Muscle layer of duodenum (tissue), 2 donors: ENCODE results near the gene APLF.
"Not testable (repeated sequence)": the region's sequence is repeated elsewhere in the genome, so short reads cannot be mapped to it uniquely, and the experiment has no call there.

Experiments used
- H3K27ac ChIP-seq: one replicate; pipeline ENCODE4 v1.7.0; 2013; ENCODE audit warnings: mild to moderate bottlenecking, low read length
- H3K27me3 ChIP-seq: one replicate; pipeline ENCODE4 v1.7.0; 2013; ENCODE audit warnings: low read depth, mild to moderate bottlenecking, control low read depth, low read length
- H3K36me3 ChIP-seq, 2 donors: one replicate each; pipeline ENCODE4 v1.7.0; 2013; ENCODE audit warnings: low read length in 2 of 2, control low read depth in 1 of 2, mild to moderate bottlenecking in 1 of 2; ENCODE audit not compliant: insufficient read depth in 2 of 2, control insufficient read depth in 1 of 2
- H3K4me1 ChIP-seq, 2 donors: one replicate each; pipeline ENCODE4 v1.7.0; 2013; ENCODE audit warnings: low read length in 2 of 2, mild to moderate bottlenecking in 2 of 2, control low read depth in 1 of 2, moderate library complexity in 1 of 2; ENCODE audit not compliant: insufficient read depth in 2 of 2, control insufficient read depth in 1 of 2
- H3K4me3 ChIP-seq, 2 donors: one replicate each; pipeline ENCODE4 v1.7.0; 2013; ENCODE audit warnings: low read length in 2 of 2, low read depth in 1 of 2, mild to moderate bottlenecking in 1 of 2
- H3K9me3 ChIP-seq, 2 donors: one replicate each; pipeline ENCODE4 v1.7.0; 2013; ENCODE audit warnings: low read length in 2 of 2, control low read depth in 1 of 2, mild to moderate bottlenecking in 1 of 2; ENCODE audit not compliant: control insufficient read depth in 1 of 2
- donor health status: healthy.

APLF gene

GRCh38 chr2:68482296-68482820 lies 15.0 kb downstream of the APLF start:
- no peaks in the 10 kb centered on the region for H3K9me3 ChIP-seq
- H3K36me3 ChIP-seq: no peaks in the 10 kb centered on the region
- no peak overlapping the region for H3K4me3 ChIP-seq
- no peaks in the 10 kb centered on the region for H3K4me1 ChIP-seq
- H3K27me3 ChIP-seq: no peaks in the 10 kb centered on the region
- H3K27ac ChIP-seq: no peak overlapping the region

- H3K36me3 ChIP-seq: no peaks in the 10 kb centered on the region
- no peak overlapping the region for H3K27ac ChIP-seq
- no peaks in the 10 kb centered on the region for H3K4me1 ChIP-seq
- no peak overlapping the region for H3K4me3 ChIP-seq
- no peaks in the 10 kb centered on the region for H3K27me3 ChIP-seq
- no peaks in the 10 kb centered on the region for H3K9me3 ChIP-seq
These were observed 15.6 kb downstream of the APLF start for GRCh38 chr2:68483011-68483410.

GRCh38 chr2:68487773-68488355 lies 20.5 kb downstream of the APLF start:
- Histone ChIP-seq H3K36me3 (no peaks in the 10 kb centered on the region), H3K9me3 (no peaks in the 10 kb centered on the region), H3K27ac (no peak overlapping the region), H3K4me3 (no peak overlapping the region), H3K4me1 (no peaks in the 10 kb centered on the region), H3K27me3 (no peaks in the 10 kb centered on the region)

- not testable (repeated sequence) for H3K9me3 ChIP-seq, H3K4me3 ChIP-seq, H3K36me3 ChIP-seq, H3K4me1 ChIP-seq, H3K27me3 ChIP-seq, H3K27ac ChIP-seq
These were observed 21.2 kb downstream of the APLF start for GRCh38 chr2:68488605-68489004.

- H3K27me3 ChIP-seq: no peaks in the 10 kb centered on the region
- H3K36me3 ChIP-seq: no peaks in the 10 kb centered on the region
- H3K27ac ChIP-seq: no peak overlapping the region
- no peaks in the 10 kb centered on the region for H3K4me1 ChIP-seq
- H3K9me3 ChIP-seq: no peaks in the 10 kb centered on the region
- H3K4me3 ChIP-seq: no peak overlapping the region
These were observed 21.9 kb downstream of the APLF start for GRCh38 chr2:68489282-68489681.

GRCh38 chr2:68491582-68491981 lies 24.2 kb downstream of the APLF start:
- Histone ChIP-seq H3K4me1 (no peaks in the 10 kb centered on the region), H3K27me3 (no peaks in the 10 kb centered on the region), H3K27ac (no peak overlapping the region), H3K9me3 (peaks cover 0 to 3% of the 10 kb centered on the region in 2 donors), H3K4me3 (no peak overlapping the region), H3K36me3 (no peaks in the 10 kb centered on the region)

GRCh38 chr2:68499133-68499532 lies 31.7 kb downstream of the APLF start:
- no peaks in the 10 kb centered on the region for H3K4me1 ChIP-seq
- H3K9me3 ChIP-seq: peaks cover 0 to 8% of the 10 kb centered on the region in 2 donors
- H3K36me3 ChIP-seq: no peaks in the 10 kb centered on the region
- no peaks in the 10 kb centered on the region for H3K27me3 ChIP-seq
- H3K27ac ChIP-seq: no peak overlapping the region
- H3K4me3 ChIP-seq: no peak overlapping the region

- H3K4me1 ChIP-seq: no peaks in the 10 kb centered on the region
- H3K36me3 ChIP-seq: peaks cover 3 to 4% of the 10 kb centered on the region in 2 donors
- no peaks in the 10 kb centered on the region for H3K27me3 ChIP-seq
- H3K4me3 ChIP-seq: no peak overlapping the region
- H3K27ac ChIP-seq: no peak overlapping the region
- H3K9me3 ChIP-seq: peaks cover 0 to 8% of the 10 kb centered on the region in 2 donors
These were observed 33.3 kb downstream of the APLF start for GRCh38 chr2:68500649-68501048.

GRCh38 chr2:68501768-68502167 lies 34.4 kb downstream of the APLF start:
- no peaks in the 10 kb centered on the region for H3K4me1 ChIP-seq
- H3K4me3 ChIP-seq: no peak overlapping the region
- H3K27ac ChIP-seq: no peak overlapping the region
- peaks cover 0 to 4% of the 10 kb centered on the region in 2 donors for H3K9me3 ChIP-seq
- H3K36me3 ChIP-seq: peaks cover 3 to 4% of the 10 kb centered on the region in 2 donors
- no peaks in the 10 kb centered on the region for H3K27me3 ChIP-seq

- H3K4me3 ChIP-seq: no peak overlapping the region
- H3K27me3 ChIP-seq: no peaks in the 10 kb centered on the region
- peaks cover 3 to 10% of the 10 kb centered on the region in 2 donors for H3K36me3 ChIP-seq
- H3K9me3 ChIP-seq: no peaks in the 10 kb centered on the region
- no peak overlapping the region for H3K27ac ChIP-seq
- no peaks in the 10 kb centered on the region for H3K4me1 ChIP-seq
These were observed 38.3 kb downstream of the APLF start for GRCh38 chr2:68505603-68506159.

GRCh38 chr2:68506170-68506569 lies 38.8 kb downstream of the APLF start:
- Histone ChIP-seq H3K27me3 (no peaks in the 10 kb centered on the region), H3K4me1 (no peaks in the 10 kb centered on the region), H3K4me3 (no peak overlapping the region), H3K9me3 (no peaks in the 10 kb centered on the region), H3K27ac (no peak overlapping the region), H3K36me3 (peaks cover 3 to 10% of the 10 kb centered on the region in 2 donors)

GRCh38 chr2:68512326-68512725 lies 44.9 kb downstream of the APLF start:
- Histone ChIP-seq H3K9me3 (no peaks in the 10 kb centered on the region), H3K4me1 (no peaks in the 10 kb centered on the region), H3K27me3 (no peaks in the 10 kb centered on the region), H3K4me3 (no peak overlapping the region), H3K27ac (no peak overlapping the region), H3K36me3 (peaks cover 0 to 9% of the 10 kb centered on the region in 2 donors)
